Esophagus (tissue), 2 donors: ENCODE measurements around the gene SH3PXD2A. TPM values are rescaled to one million over a fixed set of nuclear protein-coding genes. Genes with fewer than 3 reads are reported as not detected.

ENCODE experiments used
- H3K27ac ChIP-seq, 2 donors: one replicate each; pipeline ENCODE4 v1.5.1; 2013; ENCODE audit warnings: low read depth in 2 of 2, mild to moderate bottlenecking in 2 of 2, inconsistent platforms in 1 of 2, low read length in 1 of 2, moderate library complexity in 1 of 2
- H3K27me3 ChIP-seq, 2 donors: one replicate each; pipeline ENCODE4 v1.6.1; 2013; ENCODE audit warnings: low read length in 2 of 2, control low read depth in 1 of 2, mild to moderate bottlenecking in 1 of 2; ENCODE audit not compliant: insufficient read depth in 2 of 2, control insufficient read depth in 1 of 2
- H3K36me3 ChIP-seq, 2 donors: one replicate each; pipeline ENCODE4 v1.6.1; 2013; ENCODE audit warnings: low read length in 1 of 2; ENCODE audit not compliant: control insufficient read depth in 2 of 2, insufficient read depth in 2 of 2
- H3K4me1 ChIP-seq, 2 donors: one replicate each; pipeline ENCODE4 v1.6.1; 2013; ENCODE audit warnings: low read length in 1 of 2; ENCODE audit not compliant: control insufficient read depth in 2 of 2, insufficient read depth in 2 of 2
- H3K4me3 ChIP-seq, 2 donors: one replicate each; pipeline ENCODE4 v1.5.1; 2013; ENCODE audit warnings: low read length in 2 of 2, mild to moderate bottlenecking in 2 of 2, low read depth in 1 of 2, moderate library complexity in 1 of 2
- H3K9me3 ChIP-seq, 2 donors: one replicate each; pipeline ENCODE4 v1.6.1; 2013; ENCODE audit warnings: mild to moderate bottlenecking in 2 of 2, low read depth in 1 of 2, low read length in 1 of 2, moderate library complexity in 1 of 2; ENCODE audit not compliant: control insufficient read depth in 2 of 2, insufficient read depth in 1 of 2
- WGBS, 2 donors: extraction: QIAGEN DNeasy Blood & Tissue Kit; methylation state at CpG; one replicate each; pipeline ENCODE4 v1.1.7; 2013; 5-methylcytosine and 5-hydroxymethylcytosine counted together
- polyA plus RNA-seq, 2 donors: library from polyadenylated mRNA; stranded (reverse); fragments of 200-250 nt; gene quantifications; one replicate each; pipeline ENCODE4 v1.2.3, GENCODE V29; 2013
- donor health status: healthy with polysubstance abuse.
- donor health status: Bipolar disorder and iron deficiency.

The SH3PXD2A gene
- polyA plus RNA-seq, 2 donors = 14.9 to 34.2 TPM

GRCh38 chr10:103587073-103587472, 268.3 kb downstream of the SH3PXD2A start:
- H3K9me3 ChIP-seq = peaks cover 0 to 2% of the 10 kb centered on the region in 2 donors
- H3K27me3 ChIP-seq = no peaks in the 10 kb centered on the region
- H3K36me3 ChIP-seq = no peaks in the 10 kb centered on the region
- no peak overlapping the region for H3K27ac ChIP-seq
- peaks cover 0 to 5% of the 10 kb centered on the region in 2 donors for H3K4me1 ChIP-seq
- no peak overlapping the region for H3K4me3 ChIP-seq

- peak overlapping the region in 1 of 2 donors; percentile 56 for H3K4me3 ChIP-seq
- H3K27ac ChIP-seq = no peak overlapping the region
- WGBS, 2 donors = 73 to 79% methylated on average over 32 of the region's 32 CpGs
- peaks cover 0 to 2% of the 10 kb centered on the region in 2 donors for H3K9me3 ChIP-seq
- H3K4me1 ChIP-seq = peaks cover 0 to 5% of the 10 kb centered on the region in 2 donors
- no peaks in the 10 kb centered on the region for H3K27me3 ChIP-seq
- H3K36me3 ChIP-seq = no peaks in the 10 kb centered on the region
Observed at GRCh38 chr10:103585011-103585405, 270.4 kb downstream of the SH3PXD2A start.

DNA sequence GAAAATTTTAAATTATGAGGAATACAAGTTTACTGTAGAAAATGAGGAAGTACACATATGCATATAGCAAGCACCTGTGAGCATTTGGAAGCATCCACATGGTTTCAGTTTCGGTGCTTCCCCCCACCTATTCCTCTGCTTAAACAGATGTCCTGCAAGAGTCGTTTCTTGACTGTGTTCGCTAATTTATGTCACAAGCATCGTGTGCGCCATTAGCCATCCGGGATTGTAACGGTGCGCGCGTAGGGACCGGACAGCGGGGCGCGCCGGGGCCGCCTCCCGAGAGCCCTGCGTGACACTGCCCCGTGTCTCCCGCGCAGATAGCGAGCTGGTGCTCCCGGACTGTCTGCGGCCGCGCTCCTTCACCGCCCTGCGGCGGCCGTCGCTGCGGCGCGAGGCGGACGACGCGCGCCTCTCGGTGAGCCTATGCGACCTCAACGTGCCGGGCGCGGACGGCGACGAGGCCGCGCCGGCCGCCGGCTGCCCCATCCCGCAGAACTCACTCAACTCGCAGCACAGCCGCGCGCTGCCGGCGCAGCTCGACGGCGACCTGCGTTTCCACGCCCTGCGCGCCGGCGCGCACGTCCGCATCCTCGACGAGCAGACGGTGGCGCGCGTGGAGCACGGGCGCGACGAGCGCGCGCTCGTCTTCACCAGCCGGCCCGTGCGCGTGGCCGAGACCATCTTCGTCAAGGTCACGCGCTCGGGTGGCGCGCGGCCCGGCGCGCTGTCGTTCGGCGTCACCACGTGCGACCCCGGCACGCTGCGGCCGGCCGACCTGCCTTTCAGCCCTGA, 271.0 kb downstream of the SH3PXD2A start:
- H3K4me1 ChIP-seq = peaks cover 0 to 5% of the 10 kb centered on the region in 2 donors
- H3K36me3 ChIP-seq = no peaks in the 10 kb centered on the region
- H3K27me3 ChIP-seq = no peaks in the 10 kb centered on the region
- peak overlapping the region in 1 of 2 donors; percentile 47 for H3K27ac ChIP-seq
- WGBS, 2 donors = 12 to 16% methylated on average over 86 to 111 of the region's 111 CpGs
- peaks cover 0 to 2% of the 10 kb centered on the region in 2 donors for H3K9me3 ChIP-seq
- peak overlapping the region; percentile 52 to 56 for H3K4me3 ChIP-seq

DNA sequence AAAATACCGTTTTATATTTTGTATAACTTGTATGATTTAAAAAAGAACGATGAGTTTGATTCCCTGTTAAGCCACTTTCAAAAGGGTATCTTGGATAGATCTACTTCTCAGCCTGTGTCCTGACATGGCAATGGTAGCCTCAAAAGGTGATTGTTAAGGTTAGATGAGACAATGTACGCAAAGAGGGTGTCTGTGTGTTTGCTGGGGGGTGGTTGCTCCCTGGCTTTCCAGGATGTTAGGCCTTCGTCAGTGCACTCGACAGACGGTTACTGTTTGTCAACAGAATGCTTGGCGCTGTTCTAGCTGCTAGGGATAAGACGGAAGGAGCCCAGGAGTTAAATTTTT, 271.5 kb downstream of the SH3PXD2A start:
- no peaks in the 10 kb centered on the region for H3K27me3 ChIP-seq
- H3K36me3 ChIP-seq = no peaks in the 10 kb centered on the region
- no peak overlapping the region for H3K27ac ChIP-seq
- H3K4me1 ChIP-seq = peaks cover 0 to 5% of the 10 kb centered on the region in 2 donors
- H3K4me3 ChIP-seq = peak overlapping the region in 1 of 2 donors; percentile 56
- H3K9me3 ChIP-seq = peaks cover 0 to 2% of the 10 kb centered on the region in 2 donors
- 66 to 70% methylated on average over 8 of the region's 8 CpGs for WGBS, 2 donors

DNA sequence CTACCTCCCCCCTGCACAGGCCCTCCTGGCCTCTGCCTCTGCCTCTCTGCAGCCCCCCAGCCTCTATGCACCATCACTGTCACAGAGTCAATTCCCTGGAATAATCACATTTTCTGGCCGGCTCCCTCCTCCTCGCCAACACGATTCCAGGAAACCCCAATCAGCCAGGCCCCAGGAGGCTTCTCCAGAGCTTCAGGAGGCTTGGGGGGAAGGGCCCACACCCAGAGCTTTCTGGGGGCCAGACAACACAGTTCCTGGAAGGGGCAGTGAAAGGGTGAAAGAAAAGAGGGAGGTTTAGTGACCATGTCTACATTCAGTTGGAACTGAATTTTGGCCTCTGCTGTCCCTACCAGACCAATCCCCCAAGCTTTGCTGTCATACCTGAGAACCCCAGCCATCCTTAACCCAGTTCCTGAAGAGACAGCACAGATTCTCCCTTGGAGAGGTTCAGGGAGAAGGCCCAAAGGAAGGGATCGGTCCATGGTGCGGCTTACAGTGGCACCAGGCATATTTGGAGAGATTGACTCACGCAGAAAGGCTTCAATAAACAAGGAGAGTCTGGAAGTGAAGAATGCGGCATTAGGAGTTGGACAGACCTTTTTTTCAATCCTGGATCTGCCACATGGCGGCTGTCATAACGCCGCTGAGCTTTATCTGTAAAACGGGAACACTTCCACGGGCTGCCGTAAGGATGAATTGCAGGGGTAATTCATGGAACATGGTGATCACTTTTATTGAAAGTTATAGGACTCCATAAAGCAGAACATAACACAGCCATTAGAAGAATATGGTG, 272.8 kb downstream of the SH3PXD2A start:
- 90 to 91% methylated on average over 13 of the region's 13 CpGs for WGBS, 2 donors
- H3K27me3 ChIP-seq = no peaks in the 10 kb centered on the region
- H3K4me1 ChIP-seq = peaks cover 0 to 5% of the 10 kb centered on the region in 2 donors
- peaks cover 0 to 2% of the 10 kb centered on the region in 2 donors for H3K9me3 ChIP-seq
- H3K4me3 ChIP-seq = no peak overlapping the region
- H3K27ac ChIP-seq = no peak overlapping the region
- H3K36me3 ChIP-seq = no peaks in the 10 kb centered on the region

GRCh38 chr10:103581499-103581898, 273.9 kb downstream of the SH3PXD2A start:
- Histone ChIP-seq H3K9me3 (peaks cover 0 to 2% of the 10 kb centered on the region in 2 donors), H3K36me3 (no peaks in the 10 kb centered on the region), H3K27me3 (no peaks in the 10 kb centered on the region), H3K4me1 (peaks cover 0 to 5% of the 10 kb centered on the region in 2 donors), H3K4me3 (no peak overlapping the region), H3K27ac (no peak overlapping the region)

- Histone ChIP-seq H3K4me3 (no peak overlapping the region), H3K27me3 (no peaks in the 10 kb centered on the region), H3K36me3 (no peaks in the 10 kb centered on the region), H3K4me1 (peaks cover 0 to 5% of the 10 kb centered on the region in 2 donors), H3K27ac (no peak overlapping the region), H3K9me3 (peaks cover 0 to 2% of the 10 kb centered on the region in 2 donors)
- WGBS, 2 donors = 58 to 80% methylated on average over 7 of the region's 7 CpGs
Observed at GRCh38 chr10:103580430-103580829, 274.9 kb downstream of the SH3PXD2A start.

DNA sequence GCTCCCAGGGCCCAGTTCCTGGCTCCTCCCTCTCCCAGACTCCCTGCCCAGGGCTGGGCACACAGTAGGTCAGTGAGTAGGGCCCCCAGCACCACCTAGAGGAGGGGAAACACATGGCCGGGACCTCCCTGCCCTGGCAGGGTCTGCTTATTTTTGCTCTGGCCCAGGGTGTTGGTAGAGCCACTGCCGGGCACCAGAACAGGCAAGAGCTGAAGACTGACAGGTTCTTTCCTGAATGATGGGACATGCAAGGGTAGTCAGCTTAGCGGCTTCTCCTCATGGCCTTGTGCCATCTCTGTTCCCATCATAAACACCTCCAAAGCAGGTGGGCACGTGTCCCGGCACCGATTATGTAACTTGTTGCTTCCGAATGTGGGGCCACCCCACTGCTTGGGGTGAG, 275.4 kb downstream of the SH3PXD2A start:
- peaks cover 0 to 2% of the 10 kb centered on the region in 2 donors for H3K9me3 ChIP-seq

DNA sequence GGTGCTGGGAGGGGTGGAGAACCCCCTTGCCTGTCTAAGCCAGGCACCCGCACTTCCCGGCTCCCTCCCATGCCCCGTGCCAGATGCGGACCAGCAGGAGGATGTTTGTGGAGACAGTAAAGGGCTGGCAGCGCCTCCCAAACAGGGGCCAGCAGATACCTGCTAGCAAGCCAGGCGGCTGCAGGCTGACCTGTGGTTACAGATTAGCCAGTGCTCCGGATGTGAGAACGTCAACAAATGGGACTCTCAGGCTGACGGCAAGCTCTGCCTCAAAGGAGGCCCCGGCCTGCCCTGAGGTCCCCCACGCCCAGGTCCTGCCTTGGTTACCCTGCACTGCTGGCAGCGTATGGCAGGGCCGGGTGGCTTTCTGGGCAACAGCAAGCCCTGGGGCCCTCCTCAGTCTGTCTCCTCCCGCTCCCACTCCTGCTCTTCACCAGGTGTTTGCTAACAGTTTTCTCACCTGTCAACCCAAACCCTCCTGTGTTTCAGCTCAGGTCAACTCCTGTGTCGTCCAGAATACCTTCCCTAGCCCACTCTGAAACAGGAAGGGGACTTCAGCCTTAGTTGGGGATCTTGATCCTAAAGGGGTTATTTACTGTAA, 276.5 kb downstream of the SH3PXD2A start:
- WGBS, 2 donors = 52 to 76% methylated on average over 15 of the region's 15 CpGs
- Histone ChIP-seq H3K4me3 (no peak overlapping the region), H3K9me3 (no peaks in the 10 kb centered on the region), H3K27ac (no peak overlapping the region), H3K36me3 (no peaks in the 10 kb centered on the region), H3K4me1 (no peaks in the 10 kb centered on the region), H3K27me3 (no peaks in the 10 kb centered on the region)

More for the DNA sequence above, 275.4 kb downstream of the SH3PXD2A start:
- 61 to 66% methylated on average over 7 of the region's 7 CpGs for WGBS, 2 donors
- H3K4me1 ChIP-seq = peaks cover 0 to 5% of the 10 kb centered on the region in 2 donors
- H3K36me3 ChIP-seq = no peaks in the 10 kb centered on the region
- no peaks in the 10 kb centered on the region for H3K27me3 ChIP-seq
- H3K4me3 ChIP-seq = no peak overlapping the region
- H3K27ac ChIP-seq = no peak overlapping the region
